Measurements from ENCODE around the gene RELT.

The RELT gene

DNA sequence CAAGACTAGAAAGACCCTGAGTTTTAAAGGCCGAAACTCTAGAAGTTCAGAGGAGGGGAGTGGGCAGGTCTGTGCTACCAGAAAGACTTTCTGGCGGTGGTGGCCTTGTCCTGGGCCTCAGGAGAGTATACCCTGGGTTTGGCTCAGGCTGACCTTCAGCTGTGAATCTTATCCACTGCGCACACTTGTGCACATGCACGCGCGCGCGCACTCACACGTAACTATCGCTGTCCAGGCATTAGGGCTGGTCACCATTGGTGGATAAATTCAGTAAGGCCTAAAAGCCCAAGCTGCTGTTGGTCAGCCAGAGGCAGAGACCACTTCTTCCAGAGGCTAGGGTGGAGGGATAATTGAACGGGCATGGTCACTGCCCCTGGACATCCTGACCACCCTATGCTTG is 43.0 kb upstream of the RELT start:
- no peak for DNase-seq (ENCODE audit: low spot score)
- TF ChIP-seq, protein P1, sequence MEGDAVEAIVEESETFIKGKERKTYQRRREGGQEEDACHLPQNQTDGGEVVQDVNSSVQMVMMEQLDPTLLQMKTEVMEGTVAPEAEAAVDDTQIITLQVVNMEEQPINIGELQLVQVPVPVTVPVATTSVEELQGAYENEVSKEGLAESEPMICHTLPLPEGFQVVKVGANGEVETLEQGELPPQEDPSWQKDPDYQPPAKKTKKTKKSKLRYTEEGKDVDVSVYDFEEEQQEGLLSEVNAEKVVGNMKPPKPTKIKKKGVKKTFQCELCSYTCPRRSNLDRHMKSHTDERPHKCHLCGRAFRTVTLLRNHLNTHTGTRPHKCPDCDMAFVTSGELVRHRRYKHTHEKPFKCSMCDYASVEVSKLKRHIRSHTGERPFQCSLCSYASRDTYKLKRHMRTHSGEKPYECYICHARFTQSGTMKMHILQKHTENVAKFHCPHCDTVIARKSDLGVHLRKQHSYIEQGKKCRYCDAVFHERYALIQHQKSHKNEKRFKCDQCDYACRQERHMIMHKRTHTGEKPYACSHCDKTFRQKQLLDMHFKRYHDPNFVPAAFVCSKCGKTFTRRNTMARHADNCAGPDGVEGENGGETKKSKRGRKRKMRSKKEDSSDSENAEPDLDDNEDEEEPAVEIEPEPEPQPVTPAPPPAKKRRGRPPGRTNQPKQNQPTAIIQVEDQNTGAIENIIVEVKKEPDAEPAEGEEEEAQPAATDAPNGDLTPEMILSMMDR (conservative IDR thresholded peaks at IDR 0.05; ENCODE audit: low read depth) = no peak
- ChIA-PET POLR2A (ENCODE audit: low non-redundant PET) (no interaction called here), CTCF (interaction anchor here (2.9 to 5.3 kb wide), 2 partner anchors 20 to 27 kb away, joined by 16 to 79 read pairs; no protein-coding TSS in a partner anchor)
- H3K27ac ChIP-seq = peak overlapping the region; percentile 73

DNA sequence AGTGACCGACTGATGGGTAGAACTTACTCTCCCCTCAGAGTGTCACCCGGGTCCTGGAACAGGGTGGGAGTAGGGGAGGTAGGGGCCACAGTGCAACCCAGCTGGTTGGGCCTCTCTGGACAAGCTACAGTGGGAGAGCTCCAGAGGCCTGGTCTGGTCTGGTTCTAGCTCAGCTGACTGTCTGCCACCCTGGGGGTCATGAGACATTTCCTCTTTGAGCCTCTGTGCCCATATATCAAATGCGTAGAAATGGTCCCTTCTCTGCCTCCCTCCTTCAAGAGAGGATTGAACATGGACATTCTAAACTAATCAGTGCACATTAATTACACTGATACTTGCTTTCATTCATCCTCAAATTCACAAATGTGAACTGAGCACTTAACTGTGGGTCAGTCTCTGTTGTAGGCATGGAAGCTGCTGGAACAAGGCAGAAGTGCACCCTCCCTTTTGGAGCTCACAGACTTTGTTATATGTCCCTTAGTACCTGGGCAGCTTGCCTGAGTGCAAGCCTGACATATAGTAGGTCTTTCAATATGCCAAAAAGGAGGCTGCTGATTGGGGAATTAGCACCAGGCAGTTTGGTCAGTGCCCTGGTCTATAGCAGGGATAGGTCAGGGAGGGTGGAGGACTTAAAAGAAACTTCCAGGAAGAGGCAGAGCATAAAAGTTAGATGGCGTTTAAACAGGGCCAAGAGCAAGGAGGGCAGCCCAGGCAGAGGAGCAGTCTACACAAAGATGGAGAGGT is 42.4 kb upstream of the RELT start:
- no peak for DNase-seq (ENCODE audit: low spot score)
- ChIA-PET POLR2A (ENCODE audit: low non-redundant PET) (no interaction called here), CTCF (interaction anchor here (1.3 to 5.3 kb wide), 3 partner anchors 20 to 101 kb away, joined by 3 to 79 read pairs (median 16); no protein-coding TSS in a partner anchor)
- H3K27ac ChIP-seq = peak overlapping the region; percentile 73
- TF ChIP-seq, protein P1 (conservative IDR thresholded peaks at IDR 0.05; ENCODE audit: low read depth) = no peak

DNA sequence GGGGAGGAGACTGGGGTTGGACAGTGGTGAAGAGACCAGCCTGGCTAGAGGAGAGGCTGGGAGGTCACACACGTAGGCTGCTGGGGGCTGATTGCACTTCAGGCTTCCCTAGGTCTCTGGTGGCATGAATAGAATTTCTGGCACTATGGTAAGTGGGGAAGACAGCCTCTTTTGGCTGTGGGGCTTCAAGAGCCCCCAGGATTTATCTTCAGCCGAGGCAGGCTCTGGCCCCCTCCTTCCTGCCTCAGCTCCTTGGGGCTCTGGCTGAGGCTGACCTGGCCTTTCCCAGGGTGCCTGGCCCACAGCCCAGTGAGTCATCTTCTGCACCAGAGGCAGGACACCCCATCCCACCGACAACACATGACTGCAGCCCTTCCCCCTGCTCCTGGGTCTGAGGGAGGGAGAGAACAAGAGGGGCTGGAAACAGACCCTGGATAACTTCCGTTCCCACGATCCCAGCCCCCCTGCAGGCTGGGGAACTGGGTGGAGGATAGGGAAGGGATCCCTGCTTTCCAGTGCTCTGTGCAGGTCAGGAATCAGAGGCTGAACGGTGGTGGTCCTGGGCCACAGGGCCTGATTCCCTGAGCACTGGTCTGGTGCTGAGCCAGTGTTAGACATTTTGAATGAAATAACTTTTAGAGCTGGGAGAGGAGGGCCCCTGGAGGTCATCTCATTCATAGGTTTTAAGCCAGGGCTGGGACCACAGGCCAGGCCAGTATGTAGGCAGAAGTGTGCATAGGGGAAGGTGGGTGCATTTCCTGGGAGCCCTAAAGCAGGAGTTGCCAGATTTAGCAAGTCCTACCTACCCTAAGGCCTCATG is 41.6 kb upstream of the RELT start:
- POLR2A ChIA-PET (ENCODE audit: low non-redundant PET) = no interaction called here
- DNase-seq (ENCODE audit: low spot score) = peak; percentile 77
- TF ChIP-seq, protein P1 (conservative IDR thresholded peaks at IDR 0.05; ENCODE audit: low read depth) = no peak
- H3K27ac ChIP-seq = peak overlapping the region; percentile 73
- CTCF ChIA-PET = interaction anchor here (0.6 to 5.3 kb wide), 15 partner anchors 8 to 546 kb away, joined by 3 to 79 read pairs (median 5); no protein-coding TSS in a partner anchor

DNA sequence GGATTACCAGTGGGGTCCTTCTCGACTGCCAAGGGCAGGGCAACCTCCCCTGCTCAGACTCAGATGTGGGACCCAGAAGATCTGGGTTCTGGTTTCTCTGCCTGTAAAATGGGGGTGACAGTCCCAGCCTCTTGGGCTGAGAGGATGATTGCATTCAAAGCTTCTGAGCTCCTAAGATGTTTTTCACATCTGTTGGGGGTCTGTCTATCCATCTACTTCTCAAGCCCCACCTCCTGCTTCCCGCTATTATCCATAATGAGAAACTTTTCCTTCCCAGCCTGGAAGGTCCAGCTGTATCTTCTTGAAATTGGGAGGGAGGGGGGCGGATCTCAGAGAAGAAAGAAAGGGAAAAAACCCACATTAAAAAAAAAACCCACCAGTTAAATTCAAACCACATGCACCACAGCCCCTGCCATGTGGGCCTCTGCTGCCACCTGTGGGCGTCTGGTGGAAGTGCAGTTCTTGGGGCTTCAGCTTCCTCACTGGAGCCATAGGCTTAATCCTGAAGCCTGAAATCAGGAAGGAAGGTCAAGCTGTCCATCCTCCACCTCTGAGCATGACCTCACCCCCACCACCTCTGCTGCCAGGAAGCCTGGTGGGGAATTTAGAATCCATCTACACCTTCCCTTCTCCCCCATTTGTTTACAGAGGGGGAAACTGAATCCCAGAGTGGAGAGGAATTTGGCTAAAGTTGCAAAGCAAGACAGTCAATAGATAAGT is 40.8 kb upstream of the RELT start:
- ChIA-PET CTCF (interaction anchor here (0.6 to 5.3 kb wide), 33 partner anchors 8 to 1072 kb away, joined by 3 to 79 read pairs (median 4); no protein-coding TSS in a partner anchor), POLR2A (ENCODE audit: low non-redundant PET) (no interaction called here)
- H3K27ac ChIP-seq = peak overlapping the region; percentile 73
- TF ChIP-seq, protein P1 (conservative IDR thresholded peaks at IDR 0.05; ENCODE audit: low read depth) = peak; percentile 98
- DNase-seq (ENCODE audit: low spot score) = peak; percentile 85

DNA sequence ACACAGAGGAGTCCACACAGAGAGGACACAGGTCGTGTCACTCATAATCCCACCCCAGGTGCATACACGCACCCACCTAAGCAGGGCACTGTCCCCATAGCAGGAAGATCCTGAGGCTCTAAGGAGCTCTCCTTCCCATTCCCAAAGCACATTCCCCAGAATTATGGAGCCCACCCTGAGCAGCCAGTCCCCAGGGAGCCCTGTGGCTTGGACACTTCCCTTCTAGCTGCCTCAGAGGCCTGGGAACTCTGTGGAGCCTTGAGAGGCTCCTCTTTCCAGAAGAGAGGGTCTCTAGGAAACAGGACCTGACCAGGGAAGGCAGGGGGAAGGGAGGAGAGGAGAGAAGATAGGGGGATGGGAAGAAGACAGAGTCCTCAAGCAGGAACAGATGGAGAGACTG is 38.4 kb upstream of the RELT start:
- TF ChIP-seq, protein P1 (conservative IDR thresholded peaks at IDR 0.05; ENCODE audit: low read depth) = no peak
- DNase-seq (ENCODE audit: low spot score) = no peak
- H3K27ac ChIP-seq = no peak overlapping the region
- ChIA-PET CTCF (interaction anchor here (0.6 to 5.3 kb wide), 2 partner anchors 32 to 788 kb away, joined by 4 to 79 read pairs; no protein-coding TSS in a partner anchor), POLR2A (ENCODE audit: low non-redundant PET) (interaction anchor here (0.6 kb wide), 1 partner anchor 24 kb away, joined by 6 read pairs; no protein-coding TSS in a partner anchor)

DNA sequence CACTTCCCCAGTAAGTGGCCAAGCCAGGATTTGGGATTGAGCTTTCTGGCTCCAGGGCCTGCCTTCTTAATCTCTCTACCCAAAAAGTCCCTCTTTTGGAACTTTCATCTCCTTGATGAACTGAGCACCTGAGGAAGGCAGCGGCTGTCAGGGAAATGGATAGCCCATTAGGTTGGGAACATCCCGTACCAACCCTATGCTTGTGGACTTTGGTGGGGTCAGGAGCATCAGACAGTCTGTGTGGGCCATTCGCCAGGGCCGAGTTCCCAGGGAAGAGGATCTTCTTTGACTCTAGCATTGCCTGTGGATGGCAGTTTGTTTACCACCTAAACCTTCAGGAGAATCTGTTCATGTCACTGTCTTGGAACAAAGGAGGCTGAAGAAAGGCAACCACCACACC is 37.9 kb upstream of the RELT start:
- TF ChIP-seq, protein P1 (conservative IDR thresholded peaks at IDR 0.05; ENCODE audit: low read depth) = no peak
- ChIA-PET POLR2A (ENCODE audit: low non-redundant PET) (no interaction called here), CTCF (no interaction called here)
- H3K27ac ChIP-seq = no peak overlapping the region
- DNase-seq (ENCODE audit: low spot score) = no peak
